Endothelial cell of umbilical vein (primary cell): ENCODE data around the gene SGF29. TPM values are rescaled to one million over a fixed set of nuclear protein-coding genes. Genes with fewer than 3 reads are reported as not detected.
A peak's percentile ranks its signal among the peaks of the same experiment; 100 is the strongest.

ENCODE experiments used
- BruUV-seq: library from RNA; stranded (reverse); fragments of 400-500 nt; replicated peaks from 2 replicates; lab custom pipeline; 2021; lab: Mats Ljungman, UMichigan
- CTCF ChIA-PET: fragments of 300-600, 350-600 bp; sonication (Branson Sonifier 250); formaldehyde crosslinking; loops from one replicate; lab custom pipeline; 2021; ENCODE audit warnings: antibody characterized with exemption, inconsistent platforms; lab: Charles Lee
- POLR2A ChIA-PET: fragments of 300-600, 350-600 bp; sonication (Branson Sonifier 250); formaldehyde crosslinking; loops from one replicate; lab custom pipeline; 2021; ENCODE audit warnings: antibody characterized with exemption, inconsistent platforms; lab: Charles Lee
- DNase-seq: peaks from one replicate; pipeline ENCODE4 v3.0.0-alpha.2; 2011; ENCODE audit warnings: low read depth, low spot score
- FAIRE-seq: peaks from 2 replicates; lab custom pipeline; 2011; peaks lifted over from hg19 to GRCh38; lab: Jason Lieb, UNC
- H2AFZ ChIP-seq: 2 replicates; pipeline ENCODE4 v1.6.0; 2012; ENCODE audit warnings: low read depth, low read length, control low read depth, inconsistent platforms
- H3K27ac ChIP-seq: 2 replicates; pipeline ENCODE4 v1.5.1; 2011; ENCODE audit warnings: low read depth, mild to moderate bottlenecking, control low read depth, low read length, moderate library complexity; ENCODE audit not compliant: insufficient read depth
- H3K27me3 ChIP-seq, 2 experiments: 2 replicates each; pipeline versions ENCODE4 v1.6.0 to v1.6.1; 2011; ENCODE audit warnings: low read length in 2 of 2, mixed read lengths in 1 of 2; ENCODE audit not compliant: control insufficient read depth in 2 of 2, insufficient read depth in 2 of 2
- H3K36me3 ChIP-seq, 2 experiments: 2 replicates in 1 of 2; 3 replicates in 1 of 2; pipeline ENCODE4 v1.5.1; 2011; ENCODE audit warnings: low read length in 2 of 2, mild to moderate bottlenecking in 1 of 2, moderate library complexity in 1 of 2; ENCODE audit not compliant: control insufficient read depth in 2 of 2, insufficient read depth in 2 of 2; ENCODE audit errors: extremely low read depth in 1 of 2
- H3K4me1 ChIP-seq: 3 replicates; pipeline ENCODE4 v1.5.1; 2011; ENCODE audit warnings: mild to moderate bottlenecking, low read length; ENCODE audit not compliant: control insufficient read depth, insufficient read depth; ENCODE audit errors: extremely low read depth
- H3K4me2 ChIP-seq: 2 replicates; pipeline ENCODE4 v1.6.1; 2011; ENCODE audit warnings: low read length, control low read depth, mixed read lengths; ENCODE audit not compliant: insufficient read depth
- H3K4me3 ChIP-seq, 3 experiments: fragments of 200-600 bp in 1 of 3; sonication (generic), shearing (Covaris generic) in 1 of 3; replicated peaks in 1 of 3; 2 replicates each; pipeline ENCODE4 v1.5.1; 2011 to 2016; ENCODE audit warnings: control low read depth in 3 of 3, low read length in 3 of 3, mild to moderate bottlenecking in 2 of 3, inconsistent platforms in 1 of 3, low read depth in 1 of 3, moderate library complexity in 1 of 3; ENCODE audit not compliant: insufficient read depth in 1 of 3
- H3K79me2 ChIP-seq: 2 replicates; pipeline ENCODE4 v1.6.0; 2012; ENCODE audit warnings: low read length, inconsistent platforms; ENCODE audit not compliant: control insufficient read depth, insufficient read depth
- H3K9ac ChIP-seq: replicated peaks from 2 replicates; pipeline ENCODE3; 2011; ENCODE audit warnings: low read length, control low read depth; ENCODE audit not compliant: insufficient read depth; ENCODE audit errors: extremely low read depth
- H3K9me1 ChIP-seq: replicated peaks from 3 replicates; pipeline ENCODE4 v1.6.0; 2011; ENCODE audit warnings: mild to moderate bottlenecking, low read length; ENCODE audit not compliant: control insufficient read depth, insufficient read depth; ENCODE audit errors: extremely low read depth
- H3K9me3 ChIP-seq: replicated peaks from 2 replicates; pipeline ENCODE4 v1.5.1; 2012; ENCODE audit warnings: low read length, inconsistent platforms; ENCODE audit not compliant: control insufficient read depth, insufficient read depth
- H4K20me1 ChIP-seq: replicated peaks from 2 replicates; pipeline ENCODE3; 2011; ENCODE audit warnings: mild to moderate bottlenecking, low read length; ENCODE audit not compliant: control insufficient read depth, insufficient read depth; ENCODE audit errors: extremely low read depth
- CTCF ChIP-seq, 2 donors: IDR thresholded peaks; 1 replicate in 1 of 2; 2 replicates in 1 of 2; pipeline ENCODE4 v1.5.1; 2011; ENCODE audit warnings: low read length in 2 of 2, mild to moderate bottlenecking in 2 of 2, moderate library complexity in 2 of 2, control low read depth in 1 of 2, inconsistent platforms in 1 of 2, low read depth in 1 of 2; ENCODE audit not compliant: insufficient read depth in 1 of 2; ENCODE audit errors: extremely low read depth in 1 of 2
- EZH2 ChIP-seq: IDR thresholded peaks from 2 replicates; pipeline ENCODE4 v1.6.1; 2012; ENCODE audit warnings: borderline replicate concordance, low read depth, mild to moderate bottlenecking, moderate library complexity, low read length, inconsistent platforms; ENCODE audit not compliant: severe bottlenecking
- FOS ChIP-seq: IDR thresholded peaks from 2 replicates; pipeline ENCODE4 v1.6.1; 2011; ENCODE audit warnings: mild to moderate bottlenecking, low read length, moderate library complexity, borderline replicate concordance; ENCODE audit not compliant: insufficient read depth
- GATA2 ChIP-seq: IDR thresholded peaks from 2 replicates; pipeline ENCODE4 v1.7.0; 2011; ENCODE audit warnings: low read depth, mild to moderate bottlenecking, moderate library complexity, mixed read lengths, low read length; ENCODE audit not compliant: insufficient read length, insufficient read depth
- JUN ChIP-seq: IDR thresholded peaks from 2 replicates; pipeline ENCODE4 v1.6.1; 2011; ENCODE audit warnings: borderline replicate concordance, low read depth; ENCODE audit not compliant: insufficient read length, insufficient read depth
- MAX ChIP-seq: IDR thresholded peaks from 2 replicates; pipeline ENCODE4 v1.6.1; 2011; ENCODE audit not compliant: insufficient read depth, insufficient read length
- MYC ChIP-seq: IDR thresholded peaks from one replicate; pipeline ENCODE4 v1.6.1; 2011; ENCODE audit warnings: mild to moderate bottlenecking, low read depth, low read length
- POLR2A ChIP-seq: IDR thresholded peaks from 2 replicates; pipeline ENCODE4 v1.6.1; 2012; ENCODE audit warnings: low read depth, mild to moderate bottlenecking, control low read depth, low read length
- POLR2AphosphoS5 ChIP-seq: IDR thresholded peaks from 2 replicates; pipeline ENCODE4 v1.6.1; 2012; ENCODE audit warnings: low read depth, mild to moderate bottlenecking, control low read depth, low read length, moderate library complexity; ENCODE audit not compliant: insufficient read depth
- dilution Hi-C: fragments of 300-500 bp; cut with MboI; formaldehyde crosslinking; loops from one replicate; pipeline ENCODE4 v1.15.0; 2019; ENCODE audit warnings: low sequenced_read_pairs; ENCODE audit not compliant: extremely low pct_ligation_motif_present
- intact Hi-C: fragments of 100-400 bp; cut with micrococcal nuclease; formaldehyde crosslinking; loops from one replicate; pipeline ENCODE4 v1.10.0; 2022
- polyA plus RNA-seq, 4 experiments: library from polyadenylated mRNA; depleted of rRNA in 3 of 4; stranded (reverse) in 3 of 4; unstranded in 1 of 4; fragments of >200 nt; gene quantifications; 2 replicates each; pipeline versions ENCODE4 v1.2.1 to v1.2.3, GENCODE V29; 2011 to 2012; ENCODE audit warnings: missing spikeins in 1 of 4
- total RNA-seq: library from RNA; stranded (reverse); gene quantifications from 2 replicates; pipeline ENCODE4 v1.2.3, GENCODE V29; 2021

SGF29 gene
- total and polyA plus RNA-seq, 2 donors (not counting 3 experiments of a cell fraction or from before 2014, with no cell fraction given), result 3.4 to 12.0 TPM

GRCh38 chr16:28549301-28549899 lies 4.3 kb upstream of the SGF29 start:
- DNase-seq (peak; percentile 47), FAIRE-seq (no peak)
- dilution Hi-C loops (no loop called here), intact Hi-C loops (loop anchor here (2.0 kb wide), 1 partner anchor 273 kb away; no protein-coding TSS in a partner anchor)
- Histone ChIP-seq H3K4me2 (no peak overlapping the region), H3K4me1 (peaks cover 2% of the 10 kb centered on the region), H3K9ac (no peak overlapping the region), H4K20me1 (no peaks in the 10 kb centered on the region), H3K9me3 (no peaks in the 10 kb centered on the region), H3K27me3 (no peaks in the 10 kb centered on the region), H3K79me2 (no peaks in the 10 kb centered on the region), H3K4me3 (no peak overlapping the region), H3K9me1 (no peaks in the 10 kb centered on the region), H3K36me3 (no peaks in the 10 kb centered on the region), H2AFZ (peak overlapping the region; percentile 61), H3K27ac (no peak overlapping the region)
- no TSS peak for BruUV-seq
- TF ChIP-seq GATA2, result no peak
- TF ChIP-seq CTCF (IDR thresholded peaks at IDR 0.05; ENCODE audit: extremely low read depth in 1 of 2, insufficient read depth in 1 of 2, low read depth in 1 of 2, low read length in 2 of 2), result peak; percentile 19 to 42
- ChIA-PET CTCF (interaction anchor here (0.9 to 1.0 kb wide), 2 partner anchors 20 to 396 kb away, joined by 3 to 5 read pairs; no protein-coding TSS in a partner anchor), POLR2A (no interaction called here)

- no peaks in the 10 kb centered on the region for H3K79me2 ChIP-seq
- no peak overlapping the region for H3K9ac ChIP-seq
- ChIA-PET POLR2A (no interaction called here), CTCF (no interaction called here)
- H3K27me3 ChIP-seq, result no peaks in the 10 kb centered on the region
- FAIRE-seq, result no peak
- TF ChIP-seq MYC (no peak), POLR2AphosphoS5 (no peak), EZH2 (no peak), JUN (no peak), POLR2A (no peak), CTCF (IDR thresholded peaks at IDR 0.05; ENCODE audit: extremely low read depth in 1 of 2, insufficient read depth in 1 of 2, low read depth in 1 of 2, low read length in 2 of 2) (no peak), GATA2 (no peak), FOS (no peak), MAX (no peak)
- no peaks in the 10 kb centered on the region for H4K20me1 ChIP-seq
- peak overlapping the region in 2 of 3 experiments; percentile 21 to 28 for H3K4me3 ChIP-seq
- intact Hi-C loops (no loop called here), dilution Hi-C loops (no loop called here)
- peak overlapping the region; percentile 75 for H3K4me2 ChIP-seq
- TSS peak; percentile 45 for BruUV-seq
- H3K36me3 ChIP-seq, result no peaks in the 10 kb centered on the region
- H2AFZ ChIP-seq, result peak overlapping the region; percentile 81
- no peak overlapping the region for H3K27ac ChIP-seq
- peaks cover 5% of the 10 kb centered on the region for H3K4me1 ChIP-seq
- no peaks in the 10 kb centered on the region for H3K9me3 ChIP-seq
- DNase-seq, result no peak
- H3K9me1 ChIP-seq, result no peaks in the 10 kb centered on the region
Observed at GRCh38 chr16:28554634-28555423, 1.1 kb downstream of the SGF29 start.
